LoVo (cell line): Measurements from ENCODE around the gene PCNX3.

ENCODE experiments used
- DNase-seq: peaks from one replicate; pipeline ENCODE4 v3.0.0-alpha.2; 2016; ENCODE audit warnings: low spot score

The PCNX3 gene

GRCh38 chr11:65640483-65641296 is 25.1 kb downstream of the PCNX3 start:
- DNase-seq = no peak

- DNase-seq = no peak
These were observed 25.9 kb downstream of the PCNX3 start for GRCh38 chr11:65641297-65642013.

GRCh38 chr11:65642014-65642671 is 26.6 kb downstream of the PCNX3 start:
- no peak for DNase-seq

GRCh38 chr11:65643971-65644370 is 28.4 kb downstream of the PCNX3 start:
- no peak for DNase-seq

- no peak for DNase-seq
These were observed 29.3 kb downstream of the PCNX3 start for GRCh38 chr11:65644837-65645236.

GRCh38 chr11:65645710-65646109 is 30.1 kb downstream of the PCNX3 start:
- no peak for DNase-seq

GRCh38 chr11:65646288-65646957 is 30.8 kb downstream of the PCNX3 start:
- no peak for DNase-seq

GRCh38 chr11:65646958-65647701 is 31.6 kb downstream of the PCNX3 start:
- peak; percentile 65 for DNase-seq

- DNase-seq = no peak
These were observed 33.5 kb downstream of the PCNX3 start for GRCh38 chr11:65648997-65649493.

GRCh38 chr11:65649656-65650546 is 34.3 kb downstream of the PCNX3 start:
- no peak for DNase-seq

- DNase-seq = no peak
These were observed 35.2 kb downstream of the PCNX3 start for GRCh38 chr11:65650547-65651338.

GRCh38 chr11:65651339-65651588 is 35.7 kb downstream of the PCNX3 start:
- no peak for DNase-seq

- peak; percentile 73 for DNase-seq
These were observed 36.3 kb downstream of the PCNX3 start for GRCh38 chr11:65651589-65652510.

GRCh38 chr11:65652511-65653228 is 37.1 kb downstream of the PCNX3 start:
- peak; percentile 89 for DNase-seq

GRCh38 chr11:65653229-65654225 is 38.0 kb downstream of the PCNX3 start:
- peak; percentile 6 for DNase-seq
